Measurements from ENCODE around the gene ERCC6. TPM values are rescaled to one million over a fixed set of nuclear protein-coding genes. Genes with fewer than 3 reads are reported as not detected.
A peak's percentile ranks its signal among the peaks of the same experiment; 100 is the strongest.

The ERCC6 gene
- total RNA-seq, 4 donors from 2014 or later = 7.9 to 25.1 (median 16.3) TPM

GRCh38 chr10:49539320-49539885 lies 482 bp upstream of the ERCC6 start:
- no peaks in the 10 kb centered on the region for H3K4me1 ChIP-seq
- DNase-seq = peak in 1 of 2 donors; percentile 31
- no peaks in the 10 kb centered on the region for H3K9me3 ChIP-seq
- peak overlapping the region; percentile 49 to 80 for H3K4me3 ChIP-seq
- intact Hi-C loops (cut with DNase I; ENCODE audit: low total_unique reads) = no loop called here
- peak in 1 of 4 experiments; percentile 5 for TF ChIP-seq CTCF (IDR thresholded peaks at IDR 0.05)
- no peak for TF ChIP-seq POLR2A (IDR thresholded peaks at IDR 0.05)
- H3K27me3 ChIP-seq = no peaks in the 10 kb centered on the region
- peak overlapping the region; percentile 69 to 84 for H3K27ac ChIP-seq
- no peaks in the 10 kb centered on the region for H3K36me3 ChIP-seq

GRCh38 chr10:49534670-49535381 lies 4.1 kb downstream of the ERCC6 start:
- H3K4me1 ChIP-seq = no peaks in the 10 kb centered on the region
- no peaks in the 10 kb centered on the region for H3K27me3 ChIP-seq
- no peaks in the 10 kb centered on the region for H3K9me3 ChIP-seq
- intact Hi-C loops (cut with DNase I; ENCODE audit: low total_unique reads) = no loop called here
- no peaks in the 10 kb centered on the region for H3K36me3 ChIP-seq
- H3K4me3 ChIP-seq = no peak overlapping the region
- H3K27ac ChIP-seq = no peak overlapping the region
- no peak for DNase-seq
- TF ChIP-seq CTCF (IDR thresholded peaks at IDR 0.05) (no peak), POLR2A (IDR thresholded peaks at IDR 0.05) (no peak)

DNA sequence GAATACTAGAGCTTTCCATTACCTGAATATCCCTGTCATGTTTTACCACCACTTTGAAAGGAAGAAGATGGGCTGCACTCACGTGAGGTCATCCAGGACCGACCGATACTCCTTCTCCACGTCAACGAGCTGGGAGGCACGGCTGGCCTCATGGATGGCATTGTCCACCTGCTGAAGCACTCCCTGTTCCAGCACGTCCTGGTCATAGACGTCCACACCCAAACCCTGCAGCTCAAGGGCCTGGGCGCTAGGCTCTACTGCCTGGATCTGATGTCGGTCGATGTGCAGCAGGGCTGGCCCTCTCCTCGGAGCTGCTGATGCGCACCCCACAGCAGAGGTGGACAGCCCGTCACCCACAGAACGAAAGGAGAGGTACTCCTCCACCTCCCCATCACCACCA lies 6.5 kb downstream of the ERCC6 start:
- Histone ChIP-seq H3K4me3 (no peak overlapping the region), H3K27me3 (no peaks in the 10 kb centered on the region), H3K4me1 (no peaks in the 10 kb centered on the region), H3K36me3 (no peaks in the 10 kb centered on the region), H3K27ac (no peak overlapping the region), H3K9me3 (no peaks in the 10 kb centered on the region)
- intact Hi-C loops (cut with DNase I; ENCODE audit: low total_unique reads) = no loop called here
- TF ChIP-seq CTCF (IDR thresholded peaks at IDR 0.05) (no peak), POLR2A (IDR thresholded peaks at IDR 0.05) (no peak)
- DNase-seq = no peak

DNA sequence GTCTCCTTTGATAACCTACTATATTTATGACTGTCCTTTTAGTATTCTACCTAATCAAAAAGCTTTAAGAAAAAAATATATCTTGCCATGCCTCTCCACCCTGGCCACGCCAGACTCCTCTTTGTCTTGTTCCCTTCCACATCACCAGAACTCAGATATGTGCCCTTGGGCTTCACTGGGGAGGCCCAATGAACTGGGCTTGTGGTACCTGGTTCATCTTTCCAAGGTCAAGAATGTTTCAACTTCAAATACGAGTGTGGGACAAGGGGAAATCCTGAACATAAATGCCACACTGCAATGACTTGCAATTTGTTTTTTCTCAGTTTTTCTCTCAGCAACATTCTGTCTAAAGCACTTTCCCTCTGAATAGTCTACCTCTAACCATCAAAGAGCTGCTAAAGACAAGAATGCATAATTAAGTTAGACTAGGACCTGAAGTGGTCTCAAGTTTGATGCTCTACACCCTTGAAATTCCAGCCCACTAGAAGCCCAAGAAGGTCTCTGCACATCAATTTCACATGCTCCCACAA lies 9.9 kb downstream of the ERCC6 start:
- Histone ChIP-seq H3K9me3 (no peaks in the 10 kb centered on the region), H3K36me3 (no peaks in the 10 kb centered on the region), H3K27me3 (no peaks in the 10 kb centered on the region), H3K4me3 (no peak overlapping the region), H3K4me1 (no peaks in the 10 kb centered on the region), H3K27ac (no peak overlapping the region)
- TF ChIP-seq CTCF (IDR thresholded peaks at IDR 0.05) (no peak), POLR2A (IDR thresholded peaks at IDR 0.05) (no peak)
- intact Hi-C loops (cut with DNase I; ENCODE audit: low total_unique reads) = no loop called here
- no peak for DNase-seq

- intact Hi-C loops (cut with DNase I; ENCODE audit: low total_unique reads) = no loop called here
- no peaks in the 10 kb centered on the region for H3K4me1 ChIP-seq
- no peaks in the 10 kb centered on the region for H3K36me3 ChIP-seq
- H3K27ac ChIP-seq = no peak overlapping the region
- no peaks in the 10 kb centered on the region for H3K9me3 ChIP-seq
- DNase-seq = no peak
- H3K27me3 ChIP-seq = no peaks in the 10 kb centered on the region
- H3K4me3 ChIP-seq = no peak overlapping the region
- TF ChIP-seq CTCF (IDR thresholded peaks at IDR 0.05) = no peak
These were observed 11.1 kb downstream of the ERCC6 start for GRCh38 chr10:49527850-49528249.
